Measurements from ENCODE around the gene SHMT1. TPM values are rescaled to one million over a fixed set of nuclear protein-coding genes. Genes with fewer than 3 reads are reported as not detected.
"Not testable (repeated sequence)": the region's sequence is repeated elsewhere in the genome, so short reads cannot be mapped to it uniquely, and the experiment has no call there.

The SHMT1 gene
- total and polyA plus RNA-seq, 12 donors, result 6.8 to 43.8 (median 17.0) TPM

DNA sequence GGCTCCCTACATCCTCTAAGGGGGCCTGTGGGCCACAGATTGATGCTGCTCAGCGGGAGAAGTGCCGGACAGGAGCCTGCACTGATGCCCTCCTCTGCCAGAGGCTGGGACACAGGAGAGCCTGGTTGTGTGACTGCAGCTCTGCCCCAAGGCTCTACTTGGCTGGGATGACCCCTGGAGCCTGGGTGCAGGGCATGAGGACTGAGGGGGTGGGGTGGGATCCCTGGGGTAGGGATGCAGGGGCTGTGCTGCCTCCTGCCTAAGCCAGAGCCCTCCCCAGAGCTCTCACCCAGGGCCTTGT lies 14.8 kb upstream of the SHMT1 start:
- DNase-seq, result no peak
- H3K27ac ChIP-seq, result no peak overlapping the region
- peaks cover 20% of the 10 kb centered on the region for H3K27me3 ChIP-seq
- no peaks in the 10 kb centered on the region for H3K36me3 ChIP-seq (replicated peaks in 1 of 2)
- intact Hi-C loops (cut with DNase I), result no loop called here
- H3K4me3 ChIP-seq, result no peak overlapping the region
- no peaks in the 10 kb centered on the region for H3K4me1 ChIP-seq (replicated peaks in 1 of 2)
- H3K9me3 ChIP-seq (replicated peaks in 1 of 3), result no peaks in the 10 kb centered on the region
- TF ChIP-seq POLR2A (IDR thresholded peaks at IDR 0.05) (no peak), CTCF (IDR thresholded peaks at IDR 0.05) (no peak)
- 95 to 96% methylated on average over 2 of the region's 2 CpGs; no CpG with 5 or more reads in 2 of the 4 donors for WGBS, 4 donors

DNA sequence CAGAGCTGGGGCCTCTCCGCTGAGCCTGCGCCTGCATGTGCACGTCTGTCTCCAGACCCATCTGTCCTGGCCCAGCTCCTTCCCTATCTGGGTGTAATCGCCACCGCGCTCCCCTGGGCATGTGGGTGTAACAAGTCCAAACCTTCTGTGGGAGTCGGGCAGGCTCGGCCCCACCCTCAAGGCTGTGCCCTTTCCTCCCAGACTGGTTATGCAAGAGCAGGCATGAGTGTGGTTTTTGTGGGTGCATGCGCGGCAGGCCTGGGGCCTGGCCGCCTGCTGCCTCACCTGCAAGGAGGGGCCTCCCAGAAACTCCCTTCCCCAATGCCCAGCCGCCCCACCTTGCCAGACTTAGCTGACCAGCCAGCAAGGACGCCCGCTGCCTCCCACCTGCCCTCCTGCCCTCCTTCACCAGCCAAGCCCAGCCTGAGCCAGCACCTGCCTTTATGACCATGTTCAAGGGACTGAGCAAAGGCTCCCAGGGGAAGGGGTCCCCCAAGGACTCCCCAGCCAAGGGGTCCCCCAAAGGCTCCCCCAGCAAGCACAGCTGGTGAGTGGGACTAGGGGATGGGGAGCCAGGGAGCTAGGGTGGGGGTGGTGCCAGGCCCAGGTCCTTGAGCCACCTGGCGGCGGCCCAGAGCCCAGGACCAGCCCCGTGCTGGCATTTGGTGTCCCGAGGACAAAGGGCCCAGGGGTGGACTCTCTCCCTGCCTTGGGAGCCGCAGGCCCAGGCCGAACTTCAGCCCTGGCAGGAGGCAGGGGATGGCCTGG lies 14.3 kb upstream of the SHMT1 start, which contains the start of gene EVPLL:
TSS of gene EVPLL (plus strand) at position 342 of the 768 bp plus-strand sequence. CDS start 3,160 bp downstream, outside the sequence.
- H3K9me3 ChIP-seq (replicated peaks in 1 of 3), result no peaks in the 10 kb centered on the region
- TF ChIP-seq CTCF (IDR thresholded peaks at IDR 0.05), result no peak
- no peak for TF ChIP-seq POLR2A (IDR thresholded peaks at IDR 0.05)
- no peak within 1 kb of the TSS for H3K4me3 ChIP-seq
- 62 to 68% (median 64%) methylated on average over 11 to 20 of the region's 20 CpGs for WGBS, 4 donors
- no peaks in the 10 kb centered on the region for H3K4me1 ChIP-seq (replicated peaks in 1 of 2)
- H3K36me3 ChIP-seq (replicated peaks in 1 of 2), result no peaks in the 10 kb centered on the region
- H3K27ac ChIP-seq, result no peak within 1 kb of the TSS
- peak in 1 of 7 donors; percentile 37 for DNase-seq
- H3K27me3 ChIP-seq, result peaks cover 15% of the 10 kb centered on the region
- intact Hi-C loops (cut with DNase I), result no loop called here

DNA sequence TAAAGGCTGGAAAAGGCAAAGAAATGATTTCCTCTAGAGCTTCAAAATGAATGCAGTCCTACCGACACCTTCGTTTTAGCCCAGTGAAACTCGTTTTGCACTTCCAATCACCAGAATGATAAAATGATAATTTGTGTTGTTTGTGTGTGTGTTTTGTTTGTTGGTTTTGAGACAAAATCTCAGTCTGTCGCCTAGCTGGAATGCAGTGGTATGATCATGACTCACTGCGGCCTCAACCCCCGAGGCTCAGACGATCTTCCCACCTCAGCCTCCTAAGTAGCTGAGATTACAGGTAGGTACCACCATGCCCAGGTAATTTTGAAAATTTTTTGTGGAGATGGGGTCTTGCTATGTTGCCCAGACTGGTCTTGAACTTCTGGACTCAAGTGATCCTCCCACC lies 10.9 kb upstream of the SHMT1 start:
- Histone ChIP-seq H3K4me1 (replicated peaks in 1 of 2) (no peaks in the 10 kb centered on the region), H3K4me3 (no peak overlapping the region), H3K27ac (no peak overlapping the region), H3K9me3 (replicated peaks in 1 of 3) (no peaks in the 10 kb centered on the region), H3K27me3 (peaks cover 5% of the 10 kb centered on the region), H3K36me3 (replicated peaks in 1 of 2) (no peaks in the 10 kb centered on the region)
- intact Hi-C loops (cut with DNase I), result no loop called here
- DNase-seq, result no peak
- WGBS, 4 donors, result 78 to 87% (median 80%) methylated on average over 7 of the region's 7 CpGs
- TF ChIP-seq CTCF (IDR thresholded peaks at IDR 0.05) (no peak), POLR2A (IDR thresholded peaks at IDR 0.05) (no peak)

- H3K4me3 ChIP-seq; H3K27ac ChIP-seq; H3K4me1 ChIP-seq (replicated peaks in 1 of 2); DNase-seq; H3K36me3 ChIP-seq (replicated peaks in 1 of 2); H3K9me3 ChIP-seq (replicated peaks in 1 of 3); intact Hi-C loops (cut with DNase I): not testable (repeated sequence)
- 65 to 93% (median 82%) methylated on average over 5 to 6 of the region's 6 CpGs for WGBS, 4 donors
- peaks cover 11% of the 10 kb centered on the region for H3K27me3 ChIP-seq
Observed at GRCh38 chr17:18373181-18373580, 9.8 kb upstream of the SHMT1 start.

DNA sequence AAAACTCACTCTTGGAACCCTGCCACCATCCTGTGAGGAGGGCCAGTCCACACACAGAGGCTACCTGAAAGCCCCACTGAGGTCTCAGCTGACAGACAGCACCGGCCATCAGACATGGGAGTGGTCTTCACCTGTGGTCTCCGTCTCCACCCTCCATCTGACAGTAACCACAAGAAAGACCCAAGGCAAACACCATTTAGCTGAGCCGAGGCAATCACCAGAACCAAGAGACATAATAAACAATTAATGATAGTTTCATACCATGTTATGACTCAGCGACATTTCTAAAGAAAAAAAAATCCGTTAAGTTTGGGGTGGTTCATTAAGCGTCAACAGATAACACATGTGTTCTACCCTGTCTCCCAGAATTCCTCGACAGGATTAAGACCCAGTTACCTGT lies 8.1 kb upstream of the SHMT1 start:
- Histone ChIP-seq H3K27me3 (peaks cover 11% of the 10 kb centered on the region), H3K4me3 (no peak overlapping the region), H3K27ac (no peak overlapping the region), H3K4me1 (replicated peaks in 1 of 2) (no peaks in the 10 kb centered on the region), H3K9me3 (replicated peaks in 1 of 3) (no peaks in the 10 kb centered on the region), H3K36me3 (replicated peaks in 1 of 2) (no peaks in the 10 kb centered on the region)
- DNase-seq, result no peak
- no peak for TF ChIP-seq CTCF (IDR thresholded peaks at IDR 0.05)
- no peak for TF ChIP-seq POLR2A (IDR thresholded peaks at IDR 0.05)
- intact Hi-C loops (cut with DNase I), result no loop called here
- 76 to 92% (median 79%) methylated on average over 7 of the region's 7 CpGs for WGBS, 4 donors

Measured in adrenal gland (tissue), 12 donors.